Measurements from ENCODE around the gene IFNE.
"Not testable (repeated sequence)": the region's sequence is repeated elsewhere in the genome, so short reads cannot be mapped to it uniquely, and the experiment has no call there.

Gene IFNE

DNA sequence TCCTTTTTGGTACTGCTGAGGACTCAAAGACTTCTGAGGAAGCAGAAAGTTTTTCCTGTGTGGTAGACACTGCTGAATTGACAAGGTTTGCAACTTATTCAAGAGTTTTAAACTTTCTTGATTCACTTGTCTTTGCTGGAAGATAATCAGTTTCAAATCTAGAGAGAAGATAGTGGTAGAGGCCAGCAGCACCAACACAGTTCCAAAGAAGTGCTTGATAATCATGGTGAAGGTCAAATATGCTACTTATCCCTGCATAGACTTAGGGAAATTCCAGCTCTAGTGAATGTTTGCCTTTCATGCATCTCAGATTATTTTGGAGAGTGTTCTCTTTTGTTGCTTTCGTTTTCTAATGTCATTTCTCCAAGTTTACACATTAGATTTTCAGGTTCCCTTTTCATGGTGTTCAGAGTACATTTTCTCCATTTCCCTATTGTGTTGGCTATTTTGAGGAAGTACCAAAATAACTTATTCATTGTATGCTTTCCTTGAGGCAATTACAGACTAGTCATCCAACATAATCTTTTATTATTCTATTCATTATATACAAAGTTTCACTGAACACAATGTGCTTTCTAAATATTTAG, 550 bp downstream of the IFNE start:
- DNase-seq = no peak

DNA sequence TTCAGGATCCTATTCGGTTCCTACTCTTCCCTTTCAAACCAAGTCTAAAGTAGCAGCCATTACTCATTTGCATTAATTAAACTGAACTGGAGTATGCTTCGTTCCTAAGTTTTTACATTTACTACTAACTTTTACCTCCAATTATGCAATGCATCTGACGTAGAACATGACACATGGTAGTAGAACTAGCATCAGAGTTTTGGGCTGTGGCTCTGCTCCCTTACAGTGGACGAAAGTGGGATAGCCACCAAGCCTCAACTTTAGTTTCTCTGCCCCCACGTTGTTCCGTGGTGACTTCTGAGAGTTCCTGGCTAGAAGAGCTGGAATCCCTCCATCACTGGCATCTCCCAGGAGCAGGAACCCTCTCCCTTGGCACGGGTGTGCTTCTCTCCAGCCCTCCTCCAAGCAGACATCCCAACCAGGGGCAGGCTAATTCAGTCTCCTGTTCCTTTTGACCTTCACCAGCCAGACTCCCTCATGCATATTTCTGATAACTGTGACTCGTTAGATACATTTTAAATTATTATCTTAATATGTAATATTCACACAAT, 2.9 kb downstream of the IFNE start:
- DNase-seq = no peak

DNA sequence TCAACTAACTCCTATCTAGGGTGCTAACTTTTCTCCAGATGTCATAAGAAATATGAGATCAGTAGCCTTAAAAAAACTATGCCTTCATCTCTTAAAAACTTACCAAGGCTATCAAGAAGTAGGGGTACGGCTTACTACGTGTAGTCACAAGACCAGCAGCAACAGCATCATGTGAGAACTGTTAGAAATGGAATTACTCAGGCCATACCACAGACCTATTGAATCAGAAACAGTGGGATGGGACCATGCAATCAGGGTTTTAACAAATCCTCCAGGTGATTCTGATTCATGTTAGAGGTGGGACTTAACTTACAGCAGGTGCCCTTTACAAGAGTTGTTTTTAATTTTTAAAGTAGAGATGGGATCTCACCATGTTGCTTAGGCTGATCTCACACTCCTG, 4.6 kb downstream of the IFNE start:
- DNase-seq = no peak

DNA sequence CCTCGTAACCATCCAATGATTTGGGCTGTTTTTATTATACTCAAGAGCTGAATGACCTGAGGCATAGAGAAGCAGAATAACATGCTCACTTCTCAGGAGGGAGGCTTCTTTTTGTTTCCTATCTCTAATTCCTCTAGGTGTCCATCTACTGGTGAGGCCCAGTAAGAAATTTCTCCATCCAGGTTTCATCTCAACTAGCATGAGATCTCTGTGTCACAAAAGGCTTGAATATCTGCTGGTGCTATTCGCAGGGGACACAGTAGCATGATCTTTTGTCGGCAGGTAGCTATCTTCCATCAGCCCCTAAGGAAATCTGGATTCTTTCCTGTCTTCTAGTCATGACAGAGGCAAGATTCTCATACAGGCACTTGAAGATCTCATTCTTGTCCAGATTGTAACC, 8.9 kb downstream of the IFNE start:
- DNase-seq = no peak

GRCh38 chr9:21470126-21470525, 12.0 kb downstream of the IFNE start:
- no peak for DNase-seq

DNA sequence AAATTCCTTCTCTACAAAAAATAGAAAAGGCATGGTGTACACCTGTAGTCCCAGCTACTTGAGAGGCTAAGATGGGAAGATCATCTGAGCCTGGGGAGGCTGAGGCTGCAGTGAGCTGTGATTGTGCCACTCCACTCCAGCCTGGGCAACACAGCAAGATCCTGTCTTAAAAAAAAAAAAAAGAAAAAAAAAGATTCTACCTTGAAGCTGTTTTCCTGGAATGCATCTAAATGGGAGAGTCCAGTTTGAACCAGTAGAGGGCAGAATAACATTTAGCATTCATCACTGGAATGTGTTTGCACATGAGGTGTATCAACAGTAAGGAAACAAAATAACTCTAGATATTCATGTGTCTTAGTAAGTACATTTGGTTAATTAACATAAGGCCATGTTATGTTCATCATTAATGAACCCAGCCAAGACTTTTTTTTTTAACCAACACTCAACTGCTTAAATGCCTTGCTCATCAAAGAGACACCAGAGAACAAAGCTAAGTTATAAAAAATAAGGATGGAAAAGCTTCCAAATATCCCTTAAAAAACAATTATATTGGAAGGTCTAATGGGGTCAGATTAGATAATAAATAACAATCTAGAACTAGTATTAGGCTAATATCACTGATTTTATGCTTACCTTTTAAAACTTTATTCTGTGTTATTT, 16.1 kb downstream of the IFNE start:
- DNase-seq = peak; percentile 60

GRCh38 chr9:21465138-21465537, 17.0 kb downstream of the IFNE start:
- DNase-seq = no peak

DNA sequence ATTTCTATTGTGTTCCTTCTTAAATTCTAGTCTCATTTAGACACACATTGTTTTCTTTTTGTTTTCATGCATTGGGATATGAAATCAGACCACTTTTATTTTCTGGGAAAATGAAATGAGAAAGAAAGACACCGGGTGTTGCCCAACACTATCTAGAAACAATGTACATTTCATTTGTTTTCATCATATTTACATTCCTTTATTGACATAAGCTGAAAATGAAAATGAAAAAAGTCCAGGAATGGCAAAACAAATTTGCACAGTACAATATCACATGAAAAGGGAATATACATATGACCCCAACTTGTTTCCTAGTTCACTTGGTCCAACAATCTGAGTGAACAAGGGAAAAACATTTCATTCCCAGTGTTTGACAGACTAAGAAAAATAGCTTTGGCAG, 20.7 kb downstream of the IFNE start:
- DNase-seq = no peak

DNA sequence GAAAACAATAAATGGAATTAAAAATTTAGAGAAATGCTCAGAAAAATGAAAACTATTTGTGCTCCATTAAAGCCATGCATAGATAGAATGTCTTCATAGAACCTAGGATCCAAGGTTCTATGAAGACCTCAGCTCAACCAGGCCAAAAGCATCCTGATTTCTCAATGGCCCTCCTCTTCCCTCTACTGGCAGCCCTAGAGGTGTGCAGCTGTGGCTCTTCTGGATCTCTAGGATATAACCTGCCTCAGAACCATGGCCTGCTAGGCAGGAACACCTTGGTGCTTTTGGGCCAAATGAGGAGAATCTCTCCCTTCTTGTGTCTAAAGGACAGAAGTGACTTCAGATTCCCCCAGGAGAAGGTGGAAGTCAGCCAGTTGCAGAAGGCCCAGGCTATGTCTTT, 26.8 kb downstream of the IFNE start:
- peak; percentile 62 for DNase-seq

DNA sequence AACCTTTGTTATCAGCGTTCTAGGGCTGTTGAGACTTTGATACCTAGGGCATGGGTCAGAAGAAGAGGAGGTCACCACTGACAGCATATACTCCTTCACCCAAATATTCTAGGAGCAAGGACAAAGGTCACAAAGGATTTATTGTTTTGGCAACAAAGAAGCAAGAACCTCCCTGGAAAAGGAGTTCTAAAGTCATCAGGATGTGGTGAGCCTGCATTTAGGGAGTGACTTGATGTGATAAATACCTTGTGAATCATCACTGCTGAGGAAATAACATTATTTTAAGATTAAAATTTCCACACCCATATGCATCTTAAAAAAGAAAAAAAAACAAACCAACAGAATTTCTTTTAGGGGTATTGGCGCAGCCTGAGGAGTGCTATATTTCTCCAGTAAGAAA, 28.0 kb downstream of the IFNE start:
- no peak for DNase-seq

GRCh38 chr9:21452681-21453080, 29.4 kb downstream of the IFNE start:
- DNase-seq = no peak

GRCh38 chr9:21450733-21451394, 31.2 kb downstream of the IFNE start:
- DNase-seq = no peak

DNA sequence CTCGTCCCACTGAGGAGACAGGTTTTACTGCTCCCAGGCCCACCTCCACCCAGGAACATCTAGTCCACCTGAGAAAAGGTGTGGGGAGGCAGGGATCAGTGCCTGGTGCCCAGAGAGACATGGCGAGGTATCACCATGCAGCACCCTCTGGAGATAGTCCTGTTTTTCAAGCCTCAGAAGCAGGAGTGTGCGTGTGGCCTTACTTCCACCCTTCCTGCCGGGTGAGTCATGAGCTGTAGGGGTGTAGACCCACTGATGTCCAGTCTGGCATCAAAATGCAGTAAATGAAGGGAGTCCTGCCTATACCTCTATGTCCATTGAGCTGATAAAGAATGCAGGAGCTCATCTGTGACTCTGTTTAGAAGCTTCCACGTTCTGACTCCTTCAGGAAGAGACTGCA, 32.8 kb downstream of the IFNE start:
- DNase-seq = not testable (repeated sequence)

DNA sequence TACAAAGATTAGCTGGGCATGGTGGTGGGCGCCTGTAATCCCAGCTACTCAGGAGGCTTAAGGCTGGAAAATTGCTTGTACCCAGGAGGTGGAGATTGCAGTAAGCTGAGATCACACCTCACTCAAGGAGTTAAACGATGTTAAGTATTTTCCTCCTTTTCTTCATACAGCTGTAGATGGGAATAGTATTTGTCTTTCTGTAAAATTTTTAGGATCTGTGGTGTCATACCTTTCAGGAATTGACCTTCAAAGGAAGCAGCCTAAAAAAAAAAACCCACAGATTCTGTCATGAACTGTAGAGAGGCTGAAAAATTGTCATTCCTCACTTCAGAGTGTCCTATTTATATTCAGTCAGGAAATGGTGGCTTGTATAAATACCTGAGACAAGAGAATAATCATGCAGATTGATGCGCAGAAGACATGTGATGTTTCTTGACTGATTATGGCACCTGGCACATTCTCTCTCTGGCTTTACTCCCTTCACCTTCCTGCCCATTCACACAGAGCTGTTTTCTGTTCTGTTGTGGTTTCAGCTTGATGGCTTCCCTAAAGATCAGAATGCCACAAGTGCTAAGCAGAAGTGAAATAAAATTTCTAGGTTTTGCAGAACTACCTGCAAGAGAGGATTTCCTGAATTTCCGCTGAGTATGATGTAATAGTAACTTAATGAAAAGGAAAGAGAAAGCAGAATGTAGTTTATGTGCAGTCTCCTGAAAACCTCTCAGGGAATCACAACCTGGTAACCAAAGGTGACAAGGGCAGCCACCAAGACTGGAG, 38.1 kb downstream of the IFNE start:
- no peak for DNase-seq

DNA sequence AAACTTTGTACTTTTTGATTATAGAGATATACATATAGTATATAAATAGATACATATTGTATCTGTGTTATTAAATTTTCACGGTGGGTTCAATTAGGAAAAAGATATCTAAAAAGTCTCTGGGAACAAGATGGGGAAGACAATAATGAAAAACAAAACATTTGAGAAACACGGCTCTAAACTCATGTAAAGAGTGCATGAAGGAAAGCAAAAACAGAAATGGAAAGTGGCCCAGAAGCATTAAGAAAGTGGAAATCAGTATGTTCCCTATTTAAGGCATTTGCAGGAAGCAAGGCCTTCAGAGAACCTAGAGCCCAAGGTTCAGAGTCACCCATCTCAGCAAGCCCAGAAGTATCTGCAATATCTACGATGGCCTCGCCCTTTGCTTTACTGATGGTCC, 42.0 kb downstream of the IFNE start, which contains the start of gene IFNA1:
Gene IFNA1, plus strand, starts transcription at position 301 of the 400 bp plus-strand sequence. Its CDS starts 69 bp downstream, at position 370.
- DNase-seq = no peak

DNA sequence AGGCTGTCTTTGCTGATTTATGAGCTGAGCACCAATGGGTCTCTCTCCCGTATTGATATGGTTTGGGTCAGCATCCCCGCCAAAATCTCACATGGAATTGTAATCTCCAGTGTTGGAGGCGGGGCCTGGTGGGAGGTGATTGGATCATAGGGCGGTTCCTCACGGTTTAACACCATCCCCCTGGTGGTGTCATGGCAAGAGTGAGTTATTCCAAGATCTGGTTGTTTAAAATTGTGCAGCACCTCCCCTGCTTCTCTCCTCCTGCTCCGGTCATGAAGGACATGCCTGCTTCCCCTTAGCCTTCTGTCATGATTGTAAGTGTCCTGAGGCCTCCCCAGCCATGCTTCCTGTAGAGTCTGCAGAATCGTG, 47.1 kb downstream of the IFNE start:
- not testable (repeated sequence) for DNase-seq

DNA sequence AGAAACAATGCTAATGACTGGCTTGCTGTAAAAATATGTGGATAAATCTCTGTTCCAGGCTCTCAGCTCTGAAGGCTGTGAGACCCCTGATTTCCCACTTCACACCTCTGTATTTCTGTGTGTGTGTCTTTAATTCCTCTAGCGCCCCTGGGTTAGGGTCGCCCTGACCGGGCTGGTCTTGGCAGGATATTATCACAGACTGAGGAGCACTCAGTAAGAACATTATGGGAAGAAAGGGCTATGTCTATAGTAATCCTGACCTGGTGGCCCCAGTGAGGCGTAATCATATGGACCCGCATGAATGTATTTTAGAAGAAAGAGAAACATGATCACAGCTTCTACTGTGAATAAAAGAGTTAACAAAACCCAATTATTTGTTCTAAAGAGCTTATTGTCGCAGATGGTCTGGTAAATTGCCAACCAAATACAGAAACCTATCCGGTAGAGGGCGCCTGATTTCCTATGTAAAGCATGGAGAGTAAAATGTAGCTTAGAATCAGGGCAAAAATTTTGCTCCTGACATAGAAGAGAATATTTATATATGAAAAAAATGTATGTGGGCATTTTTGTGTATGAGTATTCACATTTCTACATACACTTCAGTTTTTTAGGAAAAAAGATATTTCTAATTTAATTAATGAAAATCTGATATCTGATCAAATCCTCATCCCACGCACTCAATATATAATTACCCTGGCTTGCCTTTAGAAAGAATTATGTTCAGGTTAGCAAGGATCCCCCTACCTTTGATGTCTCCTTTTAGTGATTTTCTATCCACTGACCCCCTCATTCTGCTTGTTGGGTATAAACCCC, 47.7 kb downstream of the IFNE start:
- peak; percentile 92 for DNase-seq

GRCh38 chr9:21432672-21433425, 49.3 kb downstream of the IFNE start:
- DNase-seq = no peak

All from NCI-H82 (cell line).